HCT116 (cell line): ENCODE data around the gene MPC1. TPM values are rescaled to one million over a fixed set of nuclear protein-coding genes. Genes with fewer than 3 reads are reported as not detected.
"Not testable (repeated sequence)": the region's sequence is repeated elsewhere in the genome, so short reads cannot be mapped to it uniquely, and the experiment has no call there.

Experiments used
- ATAC-seq: fragments of 200-7000 bp; cut with Tn5 transposase; 2 replicates; pipeline ENCODE4 v1.9.1; 2020; ENCODE audit warnings: mild to moderate bottlenecking, moderate library complexity
- BruUV-seq: library from RNA; stranded (reverse); fragments of 400-500 nt; replicated peaks from 2 replicates; lab custom pipeline; 2021; lab: Mats Ljungman, UMichigan
- CTCF ChIA-PET: fragments of 300-600 bp; sonication (Branson Sonifier 250); formaldehyde crosslinking; loops from one replicate; lab custom pipeline; 2021; ENCODE audit warnings: antibody characterized with exemption; lab: Charles Lee
- POLR2A ChIA-PET: fragments of 300-600, 350-600 bp; sonication (Branson Sonifier 250); formaldehyde crosslinking; loops from one replicate; lab custom pipeline; 2021; ENCODE audit warnings: antibody characterized with exemption; lab: Charles Lee
- RAD21 ChIA-PET, 2 experiments: fragments of 300-600 bp; sonication (Branson Sonifier 250); formaldehyde crosslinking; loops; one replicate each; lab custom pipeline; 2023; ENCODE audit warnings: low total read pairs in 2 of 2; ENCODE audit not compliant: uncharacterized antibody in 2 of 2, unreplicated experiment in 2 of 2, low non-redundant PET in 1 of 2; lab: Charles Lee
- DNase-seq: peaks from one replicate; pipeline ENCODE4 v3.0.0-alpha.2; 2010; ENCODE audit warnings: low read depth, low spot score
- H2AFZ ChIP-seq: fragments of 200-600 bp; shearing (Covaris generic), sonication (generic); 2 replicates; pipeline ENCODE4 v1.6.1; 2017; ENCODE audit warnings: low read depth, mixed run types, mixed read lengths, antibody characterized with exemption, low read length; ENCODE audit not compliant: poor library complexity, severe bottlenecking
- H3K27ac ChIP-seq: 2 replicates; pipeline ENCODE4 v1.5.1; 2012; ENCODE audit warnings: low read depth, low read length
- H3K27me3 ChIP-seq: fragments of 200-600 bp; sonication (generic); 2 replicates; pipeline ENCODE4 v1.6.1; 2016; ENCODE audit warnings: mixed run types, low read length, mixed read lengths; ENCODE audit not compliant: insufficient read depth
- H3K36me3 ChIP-seq, 2 experiments: fragments of 200-500 bp in 1 of 2; fragments of 200-600 bp in 1 of 2; sonication (Bioruptor generic) in 1 of 2; sonication (generic) in 1 of 2; 2 replicates each; pipeline versions ENCODE4 v1.5.1 to v1.6.1; 2014 to 2016; ENCODE audit warnings: low read length in 2 of 2, inconsistent platforms in 1 of 2, mixed read lengths in 1 of 2, mixed run types in 1 of 2; ENCODE audit not compliant: insufficient read depth in 2 of 2, control insufficient read depth in 1 of 2
- H3K4me1 ChIP-seq, 2 experiments: fragments of 200-600 bp in 1 of 2; sonication (generic) in 1 of 2; 2 replicates each; pipeline versions ENCODE4 v1.5.1 to v1.6.1; 2012 to 2017; ENCODE audit warnings: low read length in 2 of 2, inconsistent platforms in 1 of 2, mild to moderate bottlenecking in 1 of 2, mixed read lengths in 1 of 2, mixed run types in 1 of 2, moderate library complexity in 1 of 2; ENCODE audit not compliant: insufficient read depth in 2 of 2, control insufficient read depth in 1 of 2
- H3K4me2 ChIP-seq: fragments of 200-600 bp; sonication (generic); 2 replicates; pipeline ENCODE4 v1.6.1; 2017; ENCODE audit warnings: mixed run types, low read length, mixed read lengths
- H3K4me3 ChIP-seq, 2 experiments: fragments of 200-600 bp in 1 of 2; sonication (generic) in 1 of 2; replicated peaks in 1 of 2; 2 replicates each; pipeline ENCODE4 v1.5.1; 2011 to 2016; ENCODE audit warnings: low read length in 2 of 2, control low read depth in 1 of 2, low read depth in 1 of 2, mild to moderate bottlenecking in 1 of 2, mixed read lengths in 1 of 2, mixed run types in 1 of 2
- H3K79me2 ChIP-seq: fragments of 200-600 bp; sonication (generic); 2 replicates; pipeline ENCODE4 v1.6.1; 2017; ENCODE audit warnings: mild to moderate bottlenecking, mixed run types, low read length, moderate library complexity, mixed read lengths; ENCODE audit not compliant: insufficient read depth
- H3K9ac ChIP-seq: fragments of 200-600 bp; sonication (generic); 2 replicates; pipeline ENCODE4 v1.6.1; 2016; ENCODE audit warnings: low read length, mixed read lengths
- H3K9me2 ChIP-seq: fragments of 200-600 bp; sonication (generic), shearing (Covaris generic); 2 replicates; pipeline ENCODE4 v1.6.1; 2017; ENCODE audit warnings: mixed run types, mild to moderate bottlenecking, moderate library complexity; ENCODE audit not compliant: insufficient read depth
- H3K9me3 ChIP-seq, 2 experiments: fragments of 200-500 bp in 1 of 2; fragments of 200-600 bp in 1 of 2; sonication (Bioruptor generic) in 1 of 2; sonication (generic) in 1 of 2; 2 replicates each; pipeline ENCODE4 v1.6.1; 2014 to 2017; ENCODE audit warnings: low read length in 2 of 2, mixed read lengths in 2 of 2, inconsistent platforms in 1 of 2, low read depth in 1 of 2, mild to moderate bottlenecking in 1 of 2, mixed run types in 1 of 2, moderate library complexity in 1 of 2; ENCODE audit not compliant: control insufficient read depth in 1 of 2, insufficient read depth in 1 of 2
- H4K20me1 ChIP-seq: fragments of 200-600 bp; sonication (generic), shearing (Covaris generic); 2 replicates; pipeline ENCODE4 v1.6.1; 2017; ENCODE audit warnings: mixed run types, mild to moderate bottlenecking, moderate library complexity; ENCODE audit not compliant: insufficient read depth
- ATF3 ChIP-seq: IDR thresholded peaks from 2 replicates; pipeline ENCODE4 v1.6.1; 2012
- CEBPB ChIP-seq: IDR thresholded peaks from 2 replicates; pipeline ENCODE4 v1.6.1; 2012; ENCODE audit warnings: low read depth
- CTCF ChIP-seq, 3 experiments: fragments of 200-600 bp in 1 of 3; sonication (generic) in 1 of 3; IDR thresholded peaks in 2 of 3; conservative IDR thresholded peaks in 1 of 3; 2 replicates each; pipeline ENCODE4 v1.5.1; 2012 to 2017; ENCODE audit warnings: low read depth in 2 of 3, low read length in 2 of 3, antibody characterized with exemption in 1 of 3, borderline replicate concordance in 1 of 3, control low read depth in 1 of 3, mild to moderate bottlenecking in 1 of 3, mixed read lengths in 1 of 3, mixed run types in 1 of 3, moderate library complexity in 1 of 3; ENCODE audit not compliant: insufficient read depth in 1 of 3
- EZH2phosphoT487 ChIP-seq: fragments of 200-600 bp; IDR thresholded peaks from 2 replicates; pipeline ENCODE4 v1.6.1; 2018; ENCODE audit warnings: antibody characterized with exemption, borderline replicate concordance
- JUND ChIP-seq: IDR thresholded peaks from 2 replicates; pipeline ENCODE4 v1.6.1; 2012
- POLR2A ChIP-seq: IDR thresholded peaks from 2 replicates; pipeline ENCODE4 v1.7.0; 2011; ENCODE audit warnings: borderline replicate concordance; ENCODE audit not compliant: insufficient read depth, insufficient read length; ENCODE audit errors: extremely low read depth
- RAD21 ChIP-seq: IDR thresholded peaks from 2 replicates; pipeline ENCODE4 v1.6.1; 2012; ENCODE audit warnings: low read depth, mild to moderate bottlenecking
- SIN3A ChIP-seq: IDR thresholded peaks from 2 replicates; pipeline ENCODE4 v1.6.1; 2012; ENCODE audit warnings: low read depth
- SP1 ChIP-seq: IDR thresholded peaks from 2 replicates; pipeline ENCODE4 v1.6.1; 2012; ENCODE audit warnings: low read depth
- ZNF274 ChIP-seq: fragments of 200-500 bp; sonication (Bioruptor generic); IDR thresholded peaks from 2 replicates; pipeline ENCODE4 v1.6.1; 2014; ENCODE audit warnings: mild to moderate bottlenecking, low read depth, low read length, inconsistent platforms
- intact Hi-C: fragments of 100-400 bp; cut with micrococcal nuclease; formaldehyde crosslinking; loops from 2 replicates; pipeline ENCODE4 v1.10.0; 2022
- total RNA-seq: library from RNA; stranded (reverse); gene quantifications from one replicate; pipeline ENCODE4 v1.2.1, GENCODE V29; 2021; ENCODE audit not compliant: unreplicated experiment
- TF ChIP-seq, protein P1 (sequence below): IDR thresholded peaks from 2 replicates; pipeline ENCODE4 v1.6.1; 2012
- TF ChIP-seq, protein P2 (sequence below): IDR thresholded peaks from 2 replicates; pipeline ENCODE4 v1.6.1; 2012; ENCODE audit warnings: low read depth
- TF ChIP-seq, protein P3 (sequence below): IDR thresholded peaks from 2 replicates; pipeline ENCODE4 v1.6.1; 2011; ENCODE audit warnings: mild to moderate bottlenecking, low read length, moderate library complexity; ENCODE audit not compliant: insufficient replicate concordance; ENCODE audit errors: extremely low read depth

The MPC1 gene
- total RNA-seq, 1 experiment from 2014 or later: 15.9 TPM

GRCh38 chr6:166387098-166387497 lies 4.4 kb upstream of the MPC1 start:
- H2AFZ ChIP-seq, H3K27ac ChIP-seq, H3K4me2 ChIP-seq, RAD21 ChIA-PET, ATAC-seq, H3K9me2 ChIP-seq, intact Hi-C loops, H3K36me3 ChIP-seq, CTCF ChIA-PET, H3K9ac ChIP-seq, H3K79me2 ChIP-seq, POLR2A ChIA-PET, H3K27me3 ChIP-seq, BruUV-seq, DNase-seq, H3K4me1 ChIP-seq, H3K4me3 ChIP-seq, H3K9me3 ChIP-seq, H4K20me1 ChIP-seq: not testable (repeated sequence)

DNA sequence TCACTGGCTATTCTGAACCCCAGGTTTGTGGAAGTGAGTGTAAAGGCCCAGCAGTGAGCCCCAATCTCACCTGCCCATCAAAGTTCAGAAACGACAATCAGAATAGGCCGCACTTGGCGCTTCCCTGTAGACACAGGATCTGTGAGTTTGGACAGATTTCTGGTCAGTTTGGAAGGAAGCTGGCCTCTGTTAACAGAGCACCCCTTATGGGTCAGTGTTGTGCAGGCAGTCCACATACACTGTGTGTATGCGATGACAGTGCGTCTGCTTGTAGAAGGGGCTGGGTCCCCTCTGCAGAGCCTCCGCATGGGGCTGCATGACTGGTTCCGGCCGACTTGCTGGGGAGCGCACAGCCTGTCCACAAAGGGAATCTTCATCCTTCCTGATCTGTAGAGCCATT lies 3.4 kb upstream of the MPC1 start:
- Histone ChIP-seq H3K27me3 (no peaks in the 10 kb centered on the region), H3K4me3 (no peak overlapping the region), H4K20me1 (no peaks in the 10 kb centered on the region), H3K4me2 (no peak overlapping the region), H2AFZ (no peak overlapping the region), H3K36me3 (no peaks in the 10 kb centered on the region), H3K27ac (no peak overlapping the region), H3K4me1 (peaks cover 4 to 16% of the 10 kb centered on the region in 2 experiments; a peak in 3 of 4 replicates), H3K79me2 (no peaks in the 10 kb centered on the region), H3K9me2 (no peaks in the 10 kb centered on the region), H3K9ac (no peak overlapping the region), H3K9me3 (no peaks in the 10 kb centered on the region)
- intact Hi-C loops: no loop called here
- POLR2A ChIA-PET: no interaction called here
- CTCF ChIA-PET: no interaction called here
- ATAC-seq: no peak
- RAD21 ChIA-PET: no interaction called here
- BruUV-seq: no TSS peak
- DNase-seq: no peak
- TF ChIP-seq, protein P1, sequence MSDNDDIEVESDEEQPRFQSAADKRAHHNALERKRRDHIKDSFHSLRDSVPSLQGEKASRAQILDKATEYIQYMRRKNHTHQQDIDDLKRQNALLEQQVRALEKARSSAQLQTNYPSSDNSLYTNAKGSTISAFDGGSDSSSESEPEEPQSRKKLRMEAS: no peak
- TF ChIP-seq, protein P2, sequence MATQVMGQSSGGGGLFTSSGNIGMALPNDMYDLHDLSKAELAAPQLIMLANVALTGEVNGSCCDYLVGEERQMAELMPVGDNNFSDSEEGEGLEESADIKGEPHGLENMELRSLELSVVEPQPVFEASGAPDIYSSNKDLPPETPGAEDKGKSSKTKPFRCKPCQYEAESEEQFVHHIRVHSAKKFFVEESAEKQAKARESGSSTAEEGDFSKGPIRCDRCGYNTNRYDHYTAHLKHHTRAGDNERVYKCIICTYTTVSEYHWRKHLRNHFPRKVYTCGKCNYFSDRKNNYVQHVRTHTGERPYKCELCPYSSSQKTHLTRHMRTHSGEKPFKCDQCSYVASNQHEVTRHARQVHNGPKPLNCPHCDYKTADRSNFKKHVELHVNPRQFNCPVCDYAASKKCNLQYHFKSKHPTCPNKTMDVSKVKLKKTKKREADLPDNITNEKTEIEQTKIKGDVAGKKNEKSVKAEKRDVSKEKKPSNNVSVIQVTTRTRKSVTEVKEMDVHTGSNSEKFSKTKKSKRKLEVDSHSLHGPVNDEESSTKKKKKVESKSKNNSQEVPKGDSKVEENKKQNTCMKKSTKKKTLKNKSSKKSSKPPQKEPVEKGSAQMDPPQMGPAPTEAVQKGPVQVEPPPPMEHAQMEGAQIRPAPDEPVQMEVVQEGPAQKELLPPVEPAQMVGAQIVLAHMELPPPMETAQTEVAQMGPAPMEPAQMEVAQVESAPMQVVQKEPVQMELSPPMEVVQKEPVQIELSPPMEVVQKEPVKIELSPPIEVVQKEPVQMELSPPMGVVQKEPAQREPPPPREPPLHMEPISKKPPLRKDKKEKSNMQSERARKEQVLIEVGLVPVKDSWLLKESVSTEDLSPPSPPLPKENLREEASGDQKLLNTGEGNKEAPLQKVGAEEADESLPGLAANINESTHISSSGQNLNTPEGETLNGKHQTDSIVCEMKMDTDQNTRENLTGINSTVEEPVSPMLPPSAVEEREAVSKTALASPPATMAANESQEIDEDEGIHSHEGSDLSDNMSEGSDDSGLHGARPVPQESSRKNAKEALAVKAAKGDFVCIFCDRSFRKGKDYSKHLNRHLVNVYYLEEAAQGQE: no peak
- TF ChIP-seq JUND (no peak), SP1 (no peak), ZNF274 (no peak), RAD21 (no peak), CTCF (IDR thresholded peaks at IDR 0.05 in 2 of 3, conservative IDR thresholded peaks at IDR 0.05 in 1 of 3; ENCODE audit: borderline replicate concordance in 1 of 3, insufficient read depth in 1 of 3, low read depth in 2 of 3, low read length in 2 of 3) (no peak), SIN3A (no peak), EZH2phosphoT487 (no peak), CEBPB (no peak), POLR2A (no peak), ATF3 (no peak)
- TF ChIP-seq, protein P3, sequence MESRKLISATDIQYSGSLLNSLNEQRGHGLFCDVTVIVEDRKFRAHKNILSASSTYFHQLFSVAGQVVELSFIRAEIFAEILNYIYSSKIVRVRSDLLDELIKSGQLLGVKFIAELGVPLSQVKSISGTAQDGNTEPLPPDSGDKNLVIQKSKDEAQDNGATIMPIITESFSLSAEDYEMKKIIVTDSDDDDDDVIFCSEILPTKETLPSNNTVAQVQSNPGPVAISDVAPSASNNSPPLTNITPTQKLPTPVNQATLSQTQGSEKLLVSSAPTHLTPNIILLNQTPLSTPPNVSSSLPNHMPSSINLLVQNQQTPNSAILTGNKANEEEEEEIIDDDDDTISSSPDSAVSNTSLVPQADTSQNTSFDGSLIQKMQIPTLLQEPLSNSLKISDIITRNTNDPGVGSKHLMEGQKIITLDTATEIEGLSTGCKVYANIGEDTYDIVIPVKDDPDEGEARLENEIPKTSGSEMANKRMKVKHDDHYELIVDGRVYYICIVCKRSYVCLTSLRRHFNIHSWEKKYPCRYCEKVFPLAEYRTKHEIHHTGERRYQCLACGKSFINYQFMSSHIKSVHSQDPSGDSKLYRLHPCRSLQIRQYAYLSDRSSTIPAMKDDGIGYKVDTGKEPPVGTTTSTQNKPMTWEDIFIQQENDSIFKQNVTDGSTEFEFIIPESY: no peak
